Choroid plexus epithelial cell (primary cell): ENCODE results near the gene IL1RAPL1.

ENCODE experiments used
- DNase-seq: peaks from one replicate; pipeline ENCODE4 v3.0.0-alpha.2; 2010; ENCODE audit warnings: low read depth
- H3K4me3 ChIP-seq: 2 replicates; pipeline ENCODE4 v1.5.1; 2011; ENCODE audit warnings: low read depth, mild to moderate bottlenecking, control low read depth, low read length, moderate library complexity
- TF ChIP-seq, protein P1 (sequence below): conservative IDR thresholded peaks from 2 replicates; pipeline ENCODE4 v1.5.1; 2011; ENCODE audit warnings: low read depth, mild to moderate bottlenecking, control low read depth, inconsistent platforms, low read length, moderate library complexity

IL1RAPL1 gene

GRCh38 chrX:29490606-29491005 is 903.4 kb downstream of the IL1RAPL1 start:
- no peak for DNase-seq
- TF ChIP-seq, protein P1, sequence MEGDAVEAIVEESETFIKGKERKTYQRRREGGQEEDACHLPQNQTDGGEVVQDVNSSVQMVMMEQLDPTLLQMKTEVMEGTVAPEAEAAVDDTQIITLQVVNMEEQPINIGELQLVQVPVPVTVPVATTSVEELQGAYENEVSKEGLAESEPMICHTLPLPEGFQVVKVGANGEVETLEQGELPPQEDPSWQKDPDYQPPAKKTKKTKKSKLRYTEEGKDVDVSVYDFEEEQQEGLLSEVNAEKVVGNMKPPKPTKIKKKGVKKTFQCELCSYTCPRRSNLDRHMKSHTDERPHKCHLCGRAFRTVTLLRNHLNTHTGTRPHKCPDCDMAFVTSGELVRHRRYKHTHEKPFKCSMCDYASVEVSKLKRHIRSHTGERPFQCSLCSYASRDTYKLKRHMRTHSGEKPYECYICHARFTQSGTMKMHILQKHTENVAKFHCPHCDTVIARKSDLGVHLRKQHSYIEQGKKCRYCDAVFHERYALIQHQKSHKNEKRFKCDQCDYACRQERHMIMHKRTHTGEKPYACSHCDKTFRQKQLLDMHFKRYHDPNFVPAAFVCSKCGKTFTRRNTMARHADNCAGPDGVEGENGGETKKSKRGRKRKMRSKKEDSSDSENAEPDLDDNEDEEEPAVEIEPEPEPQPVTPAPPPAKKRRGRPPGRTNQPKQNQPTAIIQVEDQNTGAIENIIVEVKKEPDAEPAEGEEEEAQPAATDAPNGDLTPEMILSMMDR = no peak

GRCh38 chrX:29491659-29492058 is 904.4 kb downstream of the IL1RAPL1 start:
- TF ChIP-seq, protein P1 = no peak
- no peak overlapping the region for H3K4me3 ChIP-seq
- no peak for DNase-seq

More at GRCh38 chrX:29490606-29491005, 903.4 kb downstream of the IL1RAPL1 start:
- H3K4me3 ChIP-seq = no peak overlapping the region

GRCh38 chrX:29496636-29497180 is 909.5 kb downstream of the IL1RAPL1 start:
- TF ChIP-seq, protein P1 = no peak
- no peak overlapping the region for H3K4me3 ChIP-seq
- DNase-seq = no peak

GRCh38 chrX:29506729-29507128 is 919.5 kb downstream of the IL1RAPL1 start:
- TF ChIP-seq, protein P1 = no peak
- H3K4me3 ChIP-seq = no peak overlapping the region
- DNase-seq = no peak

DNA sequence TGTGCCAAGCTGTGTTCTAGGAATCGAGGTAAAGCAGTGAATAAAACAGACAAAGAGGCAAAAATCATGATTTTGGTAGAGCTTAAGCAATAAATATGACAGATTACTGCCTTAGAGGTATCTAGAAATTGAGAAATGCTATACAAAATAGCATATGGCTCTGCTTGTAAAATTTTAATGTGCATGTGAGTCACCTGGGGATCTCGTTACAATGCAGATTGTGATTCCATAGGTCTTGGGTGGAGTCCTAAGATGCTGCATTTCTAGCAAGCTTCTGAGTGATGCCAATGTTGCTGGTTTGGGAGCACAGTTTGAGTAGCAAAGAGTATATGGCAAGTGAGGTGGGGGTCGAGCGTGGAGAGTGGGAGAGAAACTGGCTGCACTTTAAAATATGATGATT is 930.9 kb downstream of the IL1RAPL1 start:
- TF ChIP-seq, protein P1 = no peak

GRCh38 chrX:29528281-29528680 is 941.0 kb downstream of the IL1RAPL1 start:
- TF ChIP-seq, protein P1 = no peak
- no peak for DNase-seq
- no peak overlapping the region for H3K4me3 ChIP-seq

More for the DNA sequence above, 930.9 kb downstream of the IL1RAPL1 start:
- no peak for DNase-seq
- H3K4me3 ChIP-seq = no peak overlapping the region

- peak; percentile 64 for DNase-seq
- TF ChIP-seq, protein P1 = no peak
- no peak overlapping the region for H3K4me3 ChIP-seq
Observed at GRCh38 chrX:29530501-29530900, 943.3 kb downstream of the IL1RAPL1 start.
